C4-2B (cell line): ENCODE data around the gene PRKAG2.
A peak's percentile ranks its signal among the peaks of the same experiment; 100 is the strongest.

Experiments
- CTCF ChIP-seq: fragments of 450-650 bp; conservative IDR thresholded peaks from 2 replicates; pipeline ENCODE4 v1.5.1; 2017; ENCODE audit warnings: mild to moderate bottlenecking
- ZFX ChIP-seq: fragments of 450-650 bp; IDR thresholded peaks from 2 replicates; pipeline ENCODE4 v1.6.1; 2017

- TF ChIP-seq CTCF (peak; percentile 99), ZFX (no peak)
Measured at GRCh38 chr7:151759591-151760042, 117.3 kb downstream of the PRKAG2 start.
